HEK293T (cell line): Measurements from ENCODE around the gene NANOG.
"Not testable (repeated sequence)": the region's sequence is repeated elsewhere in the genome, so short reads cannot be mapped to it uniquely, and the experiment has no call there.

Source experiments
- CTCF ChIA-PET: fragments of 350-600 bp; formaldehyde crosslinking; extraction: SDS; loops from one replicate; lab custom pipeline; 2021; ENCODE audit warnings: antibody characterized with exemption, inconsistent platforms; lab: Yijun Ruan, JAX
- POLR2A ChIA-PET: fragments of 350-600 bp; formaldehyde crosslinking; extraction: SDS; loops from one replicate; lab custom pipeline; 2020; ENCODE audit warnings: antibody characterized with exemption, inconsistent platforms; lab: Yijun Ruan, JAX
- DNase-seq: peaks from one replicate; pipeline ENCODE4 v3.0.0; 2012; ENCODE audit warnings: mixed read lengths; ENCODE audit errors: extremely low spot score
- ARNT ChIP-seq: fragments of 450-650 bp; IDR thresholded peaks from 2 replicates; pipeline ENCODE4 v1.6.1; 2017; ENCODE audit warnings: mild to moderate bottlenecking
- BHLHE40 ChIP-seq: fragments of 450-650 bp; IDR thresholded peaks from 2 replicates; pipeline ENCODE4 v1.6.1; 2016; ENCODE audit warnings: mild to moderate bottlenecking, moderate library complexity, borderline replicate concordance
- CTBP1 ChIP-seq: fragments of 450-650 bp; IDR thresholded peaks from 2 replicates; pipeline ENCODE4 v1.6.1; 2016; ENCODE audit warnings: borderline replicate concordance
- ELF4 ChIP-seq: fragments of 450-650 bp; IDR thresholded peaks from 2 replicates; pipeline ENCODE4 v1.6.1; 2017; ENCODE audit warnings: antibody characterized with exemption
- FOXA1 ChIP-seq: fragments of 450-650 bp; IDR thresholded peaks from 2 replicates; pipeline ENCODE4 v1.6.1; 2016; ENCODE audit warnings: mild to moderate bottlenecking
- FOXK2 ChIP-seq: fragments of 450-650 bp; IDR thresholded peaks from 2 replicates; pipeline ENCODE4 v1.6.1; 2016; ENCODE audit warnings: mild to moderate bottlenecking
- FOXM1 ChIP-seq: fragments of 450-650 bp; IDR thresholded peaks from 2 replicates; pipeline ENCODE4 v1.6.1; 2017; ENCODE audit warnings: mild to moderate bottlenecking, borderline replicate concordance
- HDGF ChIP-seq: fragments of 450-650 bp; IDR thresholded peaks from 2 replicates; pipeline ENCODE4 v1.6.1; 2017; ENCODE audit warnings: antibody characterized with exemption, borderline replicate concordance
- L3MBTL2 ChIP-seq: fragments of 450-650 bp; conservative IDR thresholded peaks from 2 replicates; pipeline ENCODE4 v1.6.1; 2016; ENCODE audit warnings: mild to moderate bottlenecking
- LEF1 ChIP-seq: fragments of 450-650 bp; IDR thresholded peaks from 2 replicates; pipeline ENCODE4 v1.6.1; 2017; ENCODE audit warnings: mild to moderate bottlenecking, borderline replicate concordance
- NFRKB ChIP-seq: fragments of 450-650 bp; IDR thresholded peaks from 2 replicates; pipeline ENCODE4 v1.6.1; 2016; ENCODE audit warnings: mild to moderate bottlenecking, moderate library complexity
- PKNOX1 ChIP-seq: fragments of 450-650 bp; IDR thresholded peaks from 2 replicates; pipeline ENCODE4 v1.6.1; 2016
- SP1 ChIP-seq: fragments of 450-650 bp; IDR thresholded peaks from 2 replicates; pipeline ENCODE4 v1.6.1; 2017
- SUZ12 ChIP-seq: fragments of 450-650 bp; IDR thresholded peaks from 2 replicates; pipeline ENCODE4 v1.6.1; 2016; ENCODE audit warnings: mild to moderate bottlenecking
- TARDBP ChIP-seq: fragments of 450-650 bp; IDR thresholded peaks from 2 replicates; pipeline ENCODE4 v1.6.1; 2016
- ZNF384 ChIP-seq: fragments of 450-650 bp; IDR thresholded peaks from 2 replicates; pipeline ENCODE4 v1.6.1; 2016

The NANOG gene

GRCh38 chr12:7788294-7788660 is 925 bp upstream of the NANOG start:
- DNase-seq, result no peak
- POLR2A ChIA-PET, result no interaction called here
- no peak for TF ChIP-seq L3MBTL2
- no peak for TF ChIP-seq FOXA1
- TF ChIP-seq ELF4, result no peak
- TF ChIP-seq LEF1, result no peak
- no peak for TF ChIP-seq HDGF
- CTCF ChIA-PET, result interaction anchor here (0.7 kb wide), 1 partner anchor 10 kb away, joined by 3 read pairs; no protein-coding TSS in a partner anchor

GRCh38 chr12:7793211-7793610 is 4.0 kb downstream of the NANOG start:
- CTCF ChIA-PET, result no interaction called here
- TF ChIP-seq BHLHE40, result no peak
- TF ChIP-seq L3MBTL2, result no peak
- no peak for TF ChIP-seq ZNF384
- TF ChIP-seq NFRKB, result no peak
- TF ChIP-seq SUZ12, result no peak
- no peak for TF ChIP-seq ARNT
- no peak for TF ChIP-seq FOXK2
- no peak for TF ChIP-seq FOXM1
- TF ChIP-seq ELF4, result no peak
- no peak for TF ChIP-seq TARDBP
- no peak for TF ChIP-seq HDGF
- no peak for TF ChIP-seq PKNOX1
- TF ChIP-seq LEF1, result no peak
- no peak for TF ChIP-seq FOXA1
- no peak for TF ChIP-seq CTBP1
- TF ChIP-seq SP1, result no peak
- no peak for DNase-seq
- POLR2A ChIA-PET, result no interaction called here

GRCh38 chr12:7797269-7797668 is 8.1 kb downstream of the NANOG start:
- CTCF ChIA-PET, result interaction anchor here (0.6 to 2.7 kb wide), 2 partner anchors 89 to 155 kb away, joined by 3 to 12 read pairs; no protein-coding TSS in a partner anchor
- POLR2A ChIA-PET, result not testable (repeated sequence)

GRCh38 chr12:7797698-7798398 is 8.6 kb downstream of the NANOG start:
- CTCF ChIA-PET, result interaction anchor here (0.6 to 2.7 kb wide), 3 partner anchors 9 to 155 kb away, joined by 3 to 12 read pairs (median 3); no protein-coding TSS in a partner anchor
- TF ChIP-seq HDGF, result no peak
- TF ChIP-seq SUZ12, result no peak
- DNase-seq, result no peak
- POLR2A ChIA-PET, result interaction anchor here (1.5 kb wide), 1 partner anchor 108 kb away, joined by 5 read pairs; no protein-coding TSS in a partner anchor

More at GRCh38 chr12:7797269-7797668, 8.1 kb downstream of the NANOG start:
- not testable (repeated sequence) for DNase-seq

- not testable (repeated sequence) for DNase-seq
- POLR2A ChIA-PET, result interaction anchor here (1.5 kb wide), 1 partner anchor 107 kb away, joined by 5 read pairs; no protein-coding TSS in a partner anchor
- CTCF ChIA-PET, result interaction anchor here (0.6 to 2.7 kb wide), 4 partner anchors 8 to 156 kb away, joined by 3 to 12 read pairs (median 4); no protein-coding TSS in a partner anchor
Observed at GRCh38 chr12:7798750-7799308, 9.6 kb downstream of the NANOG start.

GRCh38 chr12:7801460-7801859 is 12.3 kb downstream of the NANOG start:
- ChIA-PET CTCF (interaction anchor here (0.7 to 1.6 kb wide), 3 partner anchors 86 to 158 kb away, joined by 4 to 5 read pairs (median 4); no protein-coding TSS in a partner anchor), POLR2A (no interaction called here)
- DNase-seq, result no peak
- TF ChIP-seq NFRKB, result no peak

GRCh38 chr12:7806319-7806718 is 17.1 kb downstream of the NANOG start:
- POLR2A ChIA-PET, result not testable (repeated sequence)
- CTCF ChIA-PET, result interaction anchor here (0.6 to 3.3 kb wide), 6 partner anchors 8 to 162 kb away, joined by 3 to 13 read pairs (median 4); partner anchors contain the start of gene GDF3

GRCh38 chr12:7806863-7807487 is 17.8 kb downstream of the NANOG start:
- CTCF ChIA-PET, result interaction anchor here (0.6 to 3.3 kb wide), 11 partner anchors 8 to 165 kb away, joined by 3 to 13 read pairs (median 4); partner anchors contain the start of gene GDF3
- POLR2A ChIA-PET, result no interaction called here
- TF ChIP-seq HDGF (no peak), SP1 (no peak), PKNOX1 (no peak), BHLHE40 (no peak), L3MBTL2 (no peak), ZNF384 (no peak), ARNT (no peak), FOXM1 (no peak), TARDBP (no peak), NFRKB (no peak), ELF4 (no peak), LEF1 (no peak), FOXA1 (no peak), CTBP1 (no peak), SUZ12 (no peak), FOXK2 (no peak)
- DNase-seq, result peak; percentile 63

More at GRCh38 chr12:7806319-7806718, 17.1 kb downstream of the NANOG start:
- not testable (repeated sequence) for DNase-seq

GRCh38 chr12:7825754-7826153 is 36.6 kb downstream of the NANOG start:
- CTCF ChIA-PET, POLR2A ChIA-PET, DNase-seq: not testable (repeated sequence)

GRCh38 chr12:7829737-7830136 is 40.5 kb downstream of the NANOG start:
- POLR2A ChIA-PET, CTCF ChIA-PET: not testable (repeated sequence)

More at GRCh38 chr12:7829737-7830136, 40.5 kb downstream of the NANOG start:
- DNase-seq, result not testable (repeated sequence)
